Measurements from ENCODE around the gene WWOX.
A peak's percentile ranks its signal among the peaks of the same experiment; 100 is the strongest.

Gene WWOX

GRCh38 chr16:78097548-78097947 lies 1.9 kb upstream of the WWOX start:
- no peaks in the 10 kb centered on the region for H3K9me3 Mint-ChIP-seq
- no peaks in the 10 kb centered on the region for H3K36me3 Mint-ChIP-seq
- peaks cover 22% of the 10 kb centered on the region for H3K4me1 Mint-ChIP-seq
- H3K4me3 Mint-ChIP-seq = no peak overlapping the region
- H3K27me3 Mint-ChIP-seq = peaks cover 12% of the 10 kb centered on the region
- no peak overlapping the region for H3K27ac Mint-ChIP-seq

- H3K36me3 Mint-ChIP-seq = no peaks in the 10 kb centered on the region
- H3K4me3 Mint-ChIP-seq = no peak overlapping the region
- H3K9me3 Mint-ChIP-seq = no peaks in the 10 kb centered on the region
- peaks cover 22% of the 10 kb centered on the region for H3K4me1 Mint-ChIP-seq
- H3K27ac Mint-ChIP-seq = no peak overlapping the region
- H3K27me3 Mint-ChIP-seq = peaks cover 12% of the 10 kb centered on the region
These were observed 1.4 kb upstream of the WWOX start for GRCh38 chr16:78098087-78098486.

DNA sequence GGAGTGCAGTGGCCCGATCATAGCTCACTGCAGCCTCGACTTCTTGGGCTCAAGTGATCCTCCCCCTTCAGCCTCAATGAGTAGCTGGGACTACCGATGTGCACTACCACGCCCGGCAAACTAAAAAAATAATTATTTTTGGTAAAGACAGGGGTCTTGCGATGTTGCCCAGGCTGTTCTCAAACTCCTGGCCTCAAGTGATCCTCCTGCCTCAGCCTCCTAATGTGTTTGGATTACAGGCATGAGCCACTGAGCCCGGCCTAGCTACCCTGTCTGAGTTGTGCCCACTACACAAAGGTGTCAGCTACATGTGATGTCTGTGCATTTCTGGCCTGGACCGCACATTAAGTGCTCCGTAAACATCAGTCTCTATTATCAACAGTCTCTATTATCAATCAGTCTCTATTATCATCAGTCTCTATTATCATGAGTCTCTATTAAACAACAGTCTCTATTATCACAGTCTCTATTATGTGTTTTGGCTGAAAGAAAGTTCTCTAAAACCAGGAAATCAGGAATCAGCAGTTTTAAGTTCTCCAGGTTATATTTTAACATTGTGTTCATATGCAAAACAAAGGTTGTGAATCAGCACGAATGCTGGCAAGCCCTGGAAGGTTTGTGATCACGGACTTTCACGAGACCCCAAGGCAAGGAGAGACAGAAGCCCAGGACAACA lies 721 bp upstream of the WWOX start:
- H3K4me1 Mint-ChIP-seq = peaks cover 26% of the 10 kb centered on the region
- H3K36me3 Mint-ChIP-seq = no peaks in the 10 kb centered on the region
- H3K27ac Mint-ChIP-seq = peak overlapping the region; percentile 92
- H3K27me3 Mint-ChIP-seq = peaks cover 11% of the 10 kb centered on the region
- H3K9me3 Mint-ChIP-seq = no peaks in the 10 kb centered on the region
- peak overlapping the region; percentile 91 for H3K4me3 Mint-ChIP-seq

DNA sequence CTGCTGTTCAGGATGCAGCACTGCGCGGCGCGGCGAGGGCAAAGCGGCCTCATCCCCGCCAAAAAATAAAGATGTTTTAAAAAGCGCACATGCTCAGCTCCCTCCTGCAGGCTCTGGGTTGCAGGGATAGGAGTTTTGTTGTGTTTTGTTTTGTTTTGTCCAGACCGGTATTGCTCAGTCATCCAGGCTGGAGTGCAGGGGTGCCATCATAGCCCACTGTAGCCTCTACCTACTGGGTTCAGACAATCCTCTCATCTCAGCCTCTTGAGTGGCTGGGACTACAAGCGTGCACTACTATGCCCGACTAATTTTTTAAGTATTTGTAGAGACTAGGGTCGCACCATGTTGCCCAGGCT lies 636 bp downstream of the WWOX start:
- H3K4me1 Mint-ChIP-seq = peaks cover 26% of the 10 kb centered on the region
- peaks cover 4% of the 10 kb centered on the region for H3K27me3 Mint-ChIP-seq
- H3K27ac Mint-ChIP-seq = peak overlapping the region; percentile 41
- no peaks in the 10 kb centered on the region for H3K36me3 Mint-ChIP-seq
- no peaks in the 10 kb centered on the region for H3K9me3 Mint-ChIP-seq
- peak overlapping the region; percentile 91 for H3K4me3 Mint-ChIP-seq

- Mint-ChIP-seq H3K36me3 (no peaks in the 10 kb centered on the region), H3K27me3 (no peaks in the 10 kb centered on the region), H3K4me1 (peaks cover 26% of the 10 kb centered on the region), H3K27ac (no peak overlapping the region), H3K4me3 (no peak overlapping the region), H3K9me3 (no peaks in the 10 kb centered on the region)
These were observed 2.7 kb downstream of the WWOX start for GRCh38 chr16:78102122-78102660.

DNA sequence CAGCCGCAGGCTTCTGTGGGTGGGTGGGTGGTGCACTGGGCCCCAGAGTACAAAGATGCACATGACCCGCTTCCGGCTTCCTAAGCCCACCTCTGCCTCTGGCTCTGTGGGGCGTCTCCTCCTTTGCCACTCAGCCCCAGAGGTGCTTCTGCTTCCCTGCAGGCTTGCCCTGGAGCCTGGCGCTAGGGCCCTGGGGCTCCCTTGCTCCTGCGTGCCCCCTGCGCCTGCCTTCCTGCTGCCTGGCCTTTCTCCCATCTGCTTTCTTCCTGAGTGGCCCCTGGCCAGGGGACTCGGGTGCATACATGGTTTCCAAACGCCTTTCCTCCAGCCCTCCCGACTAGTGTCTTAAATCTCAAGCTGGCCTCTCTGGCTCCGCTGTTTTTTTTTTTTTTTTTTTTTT lies 3.4 kb downstream of the WWOX start:
- no peaks in the 10 kb centered on the region for H3K9me3 Mint-ChIP-seq
- H3K4me3 Mint-ChIP-seq = no peak overlapping the region
- H3K27ac Mint-ChIP-seq = no peak overlapping the region
- H3K27me3 Mint-ChIP-seq = no peaks in the 10 kb centered on the region
- peaks cover 26% of the 10 kb centered on the region for H3K4me1 Mint-ChIP-seq
- H3K36me3 Mint-ChIP-seq = no peaks in the 10 kb centered on the region

- no peaks in the 10 kb centered on the region for H3K9me3 Mint-ChIP-seq
- no peaks in the 10 kb centered on the region for H3K27me3 Mint-ChIP-seq
- peaks cover 13% of the 10 kb centered on the region for H3K4me1 Mint-ChIP-seq
- H3K27ac Mint-ChIP-seq = no peak overlapping the region
- peaks cover 2% of the 10 kb centered on the region for H3K36me3 Mint-ChIP-seq
- no peak overlapping the region for H3K4me3 Mint-ChIP-seq
These were observed 6.1 kb downstream of the WWOX start for GRCh38 chr16:78105517-78105916.

DNA sequence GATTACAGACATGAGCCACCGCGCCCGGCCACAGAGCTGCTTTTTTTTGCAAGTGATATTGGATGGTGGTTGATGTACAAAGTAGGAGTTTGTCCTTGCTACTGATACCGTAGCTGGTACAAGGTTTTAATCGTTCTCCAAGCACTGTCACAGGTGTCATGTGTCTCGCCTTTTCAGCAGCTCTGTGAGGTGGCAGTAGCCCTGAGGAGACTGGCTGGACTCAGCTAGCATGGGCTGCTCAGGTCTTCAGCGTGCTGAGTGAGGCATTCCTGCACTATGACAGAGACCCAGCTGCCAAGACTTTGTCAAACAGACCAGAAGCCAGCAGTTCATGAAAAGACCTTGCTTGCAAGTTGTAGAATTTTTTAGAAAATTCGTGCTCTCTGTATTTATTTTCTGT lies 7.2 kb downstream of the WWOX start:
- Mint-ChIP-seq H3K27ac (no peak overlapping the region), H3K36me3 (peaks cover 2% of the 10 kb centered on the region), H3K4me1 (peaks cover 8% of the 10 kb centered on the region), H3K4me3 (no peak overlapping the region), H3K9me3 (no peaks in the 10 kb centered on the region), H3K27me3 (no peaks in the 10 kb centered on the region)

GRCh38 chr16:78108451-78108850 lies 9.0 kb downstream of the WWOX start:
- Mint-ChIP-seq H3K4me3 (no peak overlapping the region), H3K9me3 (no peaks in the 10 kb centered on the region), H3K27ac (no peak overlapping the region), H3K27me3 (no peaks in the 10 kb centered on the region), H3K4me1 (peaks cover 2% of the 10 kb centered on the region), H3K36me3 (peaks cover 2% of the 10 kb centered on the region)

GRCh38 chr16:78113258-78113657 lies 13.8 kb downstream of the WWOX start:
- peaks cover 4% of the 10 kb centered on the region for H3K36me3 Mint-ChIP-seq
- no peak overlapping the region for H3K27ac Mint-ChIP-seq

DNA sequence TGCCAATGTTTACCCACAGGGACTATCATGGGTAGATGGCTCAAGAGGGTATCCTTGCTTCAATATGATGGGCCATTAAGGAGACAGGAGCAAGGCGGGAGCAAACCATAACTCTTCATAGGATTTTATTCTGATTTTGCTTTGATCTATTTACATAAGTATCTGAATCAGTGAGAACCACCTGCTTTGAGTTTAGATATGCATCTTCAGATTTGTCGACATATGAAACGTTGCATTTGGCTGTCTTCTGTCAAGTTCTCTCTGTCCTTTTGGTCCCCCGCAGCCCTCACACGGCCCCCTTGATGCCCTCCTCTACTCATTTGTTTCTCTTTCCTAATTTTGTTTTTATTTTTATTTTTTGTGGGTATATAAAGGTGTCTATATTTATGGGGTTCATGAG lies 16.2 kb downstream of the WWOX start:
- no peak overlapping the region for H3K27ac Mint-ChIP-seq
- H3K36me3 Mint-ChIP-seq = peaks cover 5% of the 10 kb centered on the region
- no peaks in the 10 kb centered on the region for H3K9me3 Mint-ChIP-seq
- H3K4me1 Mint-ChIP-seq = no peaks in the 10 kb centered on the region
- H3K4me3 Mint-ChIP-seq = no peak overlapping the region
- H3K27me3 Mint-ChIP-seq = no peaks in the 10 kb centered on the region

More at GRCh38 chr16:78113258-78113657, 13.8 kb downstream of the WWOX start:
- Mint-ChIP-seq H3K27me3 (no peaks in the 10 kb centered on the region), H3K4me3 (no peak overlapping the region), H3K9me3 (no peaks in the 10 kb centered on the region), H3K4me1 (no peaks in the 10 kb centered on the region)

GRCh38 chr16:78116946-78117345 lies 17.5 kb downstream of the WWOX start:
- Mint-ChIP-seq H3K9me3 (no peaks in the 10 kb centered on the region), H3K4me1 (no peaks in the 10 kb centered on the region), H3K36me3 (peaks cover 7% of the 10 kb centered on the region), H3K27ac (no peak overlapping the region), H3K4me3 (no peak overlapping the region), H3K27me3 (no peaks in the 10 kb centered on the region)

GRCh38 chr16:78117391-78117790 lies 17.9 kb downstream of the WWOX start:
- Mint-ChIP-seq H3K4me3 (no peak overlapping the region), H3K4me1 (no peaks in the 10 kb centered on the region), H3K27ac (no peak overlapping the region), H3K27me3 (no peaks in the 10 kb centered on the region), H3K9me3 (no peaks in the 10 kb centered on the region), H3K36me3 (peaks cover 7% of the 10 kb centered on the region)

- Mint-ChIP-seq H3K27ac (no peak overlapping the region), H3K36me3 (peaks cover 7% of the 10 kb centered on the region), H3K27me3 (no peaks in the 10 kb centered on the region), H3K9me3 (no peaks in the 10 kb centered on the region), H3K4me1 (peaks cover 4% of the 10 kb centered on the region), H3K4me3 (no peak overlapping the region)
These were observed 19.1 kb downstream of the WWOX start for GRCh38 chr16:78118469-78119025.

- Mint-ChIP-seq H3K4me1 (peaks cover 4% of the 10 kb centered on the region), H3K4me3 (no peak overlapping the region)
These were observed 23.4 kb downstream of the WWOX start for GRCh38 chr16:78122774-78123315.

GRCh38 chr16:78125112-78125844 lies 25.8 kb downstream of the WWOX start:
- H3K4me3 Mint-ChIP-seq = no peak overlapping the region
- H3K27me3 Mint-ChIP-seq = no peaks in the 10 kb centered on the region
- peaks cover 4% of the 10 kb centered on the region for H3K4me1 Mint-ChIP-seq
- H3K27ac Mint-ChIP-seq = no peak overlapping the region
- no peaks in the 10 kb centered on the region for H3K9me3 Mint-ChIP-seq
- H3K36me3 Mint-ChIP-seq = peaks cover 11% of the 10 kb centered on the region

More at GRCh38 chr16:78122774-78123315, 23.4 kb downstream of the WWOX start:
- Mint-ChIP-seq H3K9me3 (no peaks in the 10 kb centered on the region), H3K27me3 (no peaks in the 10 kb centered on the region), H3K27ac (no peak overlapping the region), H3K36me3 (peaks cover 6% of the 10 kb centered on the region)

Data from activated naive CD4-positive, alpha-beta T cell treated with anti-CD3 and anti-CD28 coated beads, Interleukin-2, amount 50 U/mL, for 24 hours (primary cell).